Lung (tissue), 12 donors: Measurements from ENCODE around the gene TANC1. TPM values are rescaled to one million over a fixed set of nuclear protein-coding genes. Genes with fewer than 3 reads are reported as not detected.
A peak's percentile ranks its signal among the peaks of the same experiment; 100 is the strongest.
"Not testable (repeated sequence)": the region's sequence is repeated elsewhere in the genome, so short reads cannot be mapped to it uniquely, and the experiment has no call there.

Experiments used
- ATAC-seq: fragments of 200-7000 bp; cut with Tn5 transposase; one replicate; pipeline ENCODE4 v1.9.1; 2020; ENCODE audit warnings: moderate number of reproducible peaks; ENCODE audit not compliant: insufficient read depth, low FRiP score
- DNase-seq, 3 donors: peaks; one replicate each; pipeline ENCODE4 v3.0.0-alpha.2; 2013 to 2017
- H3K27ac ChIP-seq, 2 donors: one replicate each; pipeline ENCODE4 v1.5.1; 2013; ENCODE audit warnings: mild to moderate bottlenecking in 2 of 2, moderate library complexity in 2 of 2, control low read depth in 1 of 2, inconsistent platforms in 1 of 2, low read depth in 1 of 2, low read length in 1 of 2
- H3K27me3 ChIP-seq, 3 donors: one replicate each; pipeline ENCODE4 v1.5.1; 2013; ENCODE audit warnings: low read length in 2 of 3; ENCODE audit not compliant: control insufficient read depth in 3 of 3, insufficient read depth in 3 of 3
- H3K36me3 ChIP-seq, 4 donors: one replicate each; pipeline ENCODE4 v1.5.1; 2013; ENCODE audit warnings: low read length in 4 of 4, mild to moderate bottlenecking in 1 of 4, moderate library complexity in 1 of 4; ENCODE audit not compliant: control insufficient read depth in 4 of 4, insufficient read depth in 4 of 4
- H3K4me1 ChIP-seq, 5 donors: one replicate each; pipeline ENCODE4 v1.5.1; 2013; ENCODE audit warnings: low read length in 5 of 5, mild to moderate bottlenecking in 2 of 5, moderate library complexity in 1 of 5; ENCODE audit not compliant: control insufficient read depth in 5 of 5, insufficient read depth in 5 of 5
- H3K4me3 ChIP-seq: one replicate; pipeline ENCODE4 v1.5.1; 2013; ENCODE audit warnings: mild to moderate bottlenecking, control low read depth, moderate library complexity
- H3K9ac ChIP-seq, 2 donors: one replicate each; pipeline ENCODE4 v1.5.1; 2013; ENCODE audit warnings: low read length in 2 of 2, control low read depth in 1 of 2; ENCODE audit not compliant: insufficient read depth in 1 of 2
- H3K9me3 ChIP-seq, 4 donors: one replicate each; pipeline ENCODE4 v1.5.1; 2013; ENCODE audit warnings: low read length in 3 of 4, mild to moderate bottlenecking in 1 of 4, moderate library complexity in 1 of 4; ENCODE audit not compliant: control insufficient read depth in 4 of 4, insufficient read depth in 3 of 4
- WGBS, 2 donors: extraction: QIAGEN DNeasy Blood & Tissue Kit; methylation state at CpG; one replicate each; pipeline ENCODE4 v1.1.7; 2013; 5-methylcytosine and 5-hydroxymethylcytosine counted together
- polyA plus RNA-seq, 2 donors: library from polyadenylated mRNA; stranded (reverse); fragments of 200-250 nt; gene quantifications; one replicate each; pipeline ENCODE4 v1.2.1, GENCODE V29; 2013
- total RNA-seq, 2 donors: library from RNA; depleted of rRNA in 1 of 2; stranded (reverse); fragments of >200 nt in 1 of 2; gene quantifications; one replicate each; pipeline ENCODE4 v1.2.1, GENCODE V29; 2014 to 2021
- TF ChIP-seq, protein P1 (sequence below): IDR thresholded peaks from 2 replicates; pipeline ENCODE4 v1.5.1; 2012; ENCODE audit warnings: mild to moderate bottlenecking; ENCODE audit errors: control extremely low read depth, extremely low read depth
- donor health status: control.
- donor health status: control.
- donor health status: Bipolar disorder and iron deficiency.
- donor health status: healthy.
- donor health status: DM: yes; HTN: yes; CAD: no.

Gene TANC1
- total and polyA plus RNA-seq, 4 donors = 14.3 to 99.5 (median 37.3) TPM

DNA sequence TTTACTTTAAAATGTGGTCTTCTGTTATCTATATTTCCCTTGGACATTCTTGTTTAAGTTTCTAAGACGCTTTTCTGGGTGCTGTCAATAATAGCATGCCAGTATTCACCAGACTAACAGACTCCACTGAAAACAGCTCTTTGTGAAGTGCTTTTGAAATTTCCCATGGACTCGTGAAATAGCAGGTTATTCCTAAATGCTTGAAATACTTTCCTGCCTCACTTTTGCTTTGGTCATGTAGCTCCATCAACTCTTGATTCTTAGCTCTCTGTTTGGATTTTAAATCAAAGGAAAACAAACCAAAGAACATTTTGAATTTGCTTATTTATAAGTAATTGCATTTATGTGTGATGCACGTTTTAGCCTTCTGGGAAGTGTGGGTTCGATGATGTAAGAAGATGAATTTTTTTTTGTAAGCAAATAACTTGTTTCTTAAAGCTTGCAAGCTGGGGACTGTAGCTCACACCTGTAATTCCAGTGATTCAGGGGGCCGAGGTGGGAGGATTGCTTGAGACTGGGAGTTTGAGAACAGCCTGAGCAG lies 170.3 kb downstream of the TANC1 start:
- Histone ChIP-seq H3K27ac (peak overlapping the region in 1 of 2 donors; percentile 86), H3K9ac (no peak overlapping the region), H3K4me1 (peaks cover 10 to 53% (median 36%) of the 10 kb centered on the region in 5 donors), H3K4me3 (no peak overlapping the region), H3K36me3 (no peaks in the 10 kb centered on the region), H3K27me3 (no peaks in the 10 kb centered on the region), H3K9me3 (no peaks in the 10 kb centered on the region)
- WGBS, 2 donors = 61 to 72% methylated on average over 5 of the region's 5 CpGs
- ATAC-seq (no peak), DNase-seq (no peak)
- TF ChIP-seq, protein P1, sequence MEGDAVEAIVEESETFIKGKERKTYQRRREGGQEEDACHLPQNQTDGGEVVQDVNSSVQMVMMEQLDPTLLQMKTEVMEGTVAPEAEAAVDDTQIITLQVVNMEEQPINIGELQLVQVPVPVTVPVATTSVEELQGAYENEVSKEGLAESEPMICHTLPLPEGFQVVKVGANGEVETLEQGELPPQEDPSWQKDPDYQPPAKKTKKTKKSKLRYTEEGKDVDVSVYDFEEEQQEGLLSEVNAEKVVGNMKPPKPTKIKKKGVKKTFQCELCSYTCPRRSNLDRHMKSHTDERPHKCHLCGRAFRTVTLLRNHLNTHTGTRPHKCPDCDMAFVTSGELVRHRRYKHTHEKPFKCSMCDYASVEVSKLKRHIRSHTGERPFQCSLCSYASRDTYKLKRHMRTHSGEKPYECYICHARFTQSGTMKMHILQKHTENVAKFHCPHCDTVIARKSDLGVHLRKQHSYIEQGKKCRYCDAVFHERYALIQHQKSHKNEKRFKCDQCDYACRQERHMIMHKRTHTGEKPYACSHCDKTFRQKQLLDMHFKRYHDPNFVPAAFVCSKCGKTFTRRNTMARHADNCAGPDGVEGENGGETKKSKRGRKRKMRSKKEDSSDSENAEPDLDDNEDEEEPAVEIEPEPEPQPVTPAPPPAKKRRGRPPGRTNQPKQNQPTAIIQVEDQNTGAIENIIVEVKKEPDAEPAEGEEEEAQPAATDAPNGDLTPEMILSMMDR = no peak

DNA sequence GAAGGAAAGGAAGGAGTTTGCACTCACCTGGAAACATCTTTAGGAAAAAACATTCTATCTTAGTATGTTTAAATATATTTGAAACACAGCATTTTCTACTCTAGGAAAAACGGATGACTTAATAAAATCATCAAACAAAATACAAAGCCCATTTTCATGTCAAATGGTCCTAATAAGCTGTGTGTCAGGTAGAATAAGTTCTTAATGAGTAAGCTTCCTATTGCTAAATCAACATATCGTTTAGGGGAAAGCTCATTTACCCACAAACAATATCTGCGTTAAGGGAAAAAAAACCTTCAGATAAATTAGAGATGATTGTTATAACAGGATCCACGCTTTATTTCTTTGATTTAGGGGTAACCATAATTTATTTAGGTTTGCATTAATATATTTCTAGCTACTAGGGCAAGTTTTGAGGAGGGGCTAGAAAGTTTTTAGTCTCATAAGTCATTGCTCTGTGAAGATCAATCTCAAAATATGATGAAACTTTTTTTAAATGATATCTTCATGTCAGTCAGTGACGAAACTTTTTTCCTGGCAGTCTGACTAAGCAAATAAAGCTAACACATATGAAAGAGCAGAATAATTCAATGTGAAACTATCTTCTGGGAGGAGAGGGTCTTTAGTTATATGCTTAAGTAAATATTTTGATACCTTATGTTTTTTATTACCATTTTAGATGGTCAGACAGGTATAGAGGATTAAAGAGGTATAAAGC lies 170.9 kb downstream of the TANC1 start:
- no peak for ATAC-seq
- peaks cover 10 to 53% (median 36%) of the 10 kb centered on the region in 5 donors for H3K4me1 ChIP-seq
- TF ChIP-seq, protein P1 = no peak

DNA sequence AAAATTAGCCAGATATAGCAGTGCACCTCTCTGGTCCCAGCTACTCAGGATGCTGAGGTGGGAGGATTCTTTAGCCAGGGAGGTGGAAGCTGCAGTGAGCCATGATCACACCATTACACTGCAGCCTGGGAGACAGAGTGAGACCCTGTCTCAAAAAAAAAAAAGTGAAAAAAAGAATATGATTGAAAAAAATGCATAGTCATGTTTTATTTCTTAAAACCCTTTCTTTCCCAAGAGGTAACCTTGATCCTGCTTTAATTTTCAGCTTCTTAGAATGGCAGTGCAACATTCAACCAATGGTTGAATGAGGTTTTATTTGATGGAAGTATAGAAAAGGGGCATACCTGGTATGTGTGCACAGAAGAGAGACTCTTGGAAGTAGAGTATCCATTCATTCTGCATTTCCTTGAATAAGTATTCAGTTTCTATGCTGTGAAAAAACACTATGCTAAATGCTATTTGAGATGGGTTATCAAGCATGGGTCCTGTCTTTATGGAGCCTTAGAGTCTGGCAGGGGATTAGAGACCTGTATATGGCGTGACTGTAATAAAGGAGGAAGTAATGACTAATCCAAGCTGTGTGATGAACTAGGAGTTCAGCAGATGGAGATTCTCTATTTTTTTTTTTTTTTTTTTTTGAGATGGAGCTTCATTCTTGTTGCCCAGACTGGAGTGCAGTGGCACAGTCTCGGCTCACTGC lies 171.8 kb downstream of the TANC1 start:
- ATAC-seq = no peak
- Histone ChIP-seq H3K4me3 (no peak overlapping the region), H3K27ac (peak overlapping the region; percentile 35 to 55), H3K36me3 (no peaks in the 10 kb centered on the region), H3K9me3 (no peaks in the 10 kb centered on the region), H3K9ac (no peak overlapping the region), H3K4me1 (peaks cover 11 to 54% (median 33%) of the 10 kb centered on the region in 5 donors), H3K27me3 (no peaks in the 10 kb centered on the region)
- DNase-seq = no peak
- WGBS, 2 donors = 65 to 68% methylated on average over 2 of the region's 2 CpGs
- TF ChIP-seq, protein P1 = no peak

More for the DNA sequence above, 170.9 kb downstream of the TANC1 start:
- 61 to 63% methylated on average over 5 of the region's 5 CpGs for WGBS, 2 donors
- Histone ChIP-seq H3K27ac (peak overlapping the region; percentile 55 to 86), H3K27me3 (no peaks in the 10 kb centered on the region), H3K4me3 (no peak overlapping the region), H3K9me3 (no peaks in the 10 kb centered on the region), H3K9ac (no peak overlapping the region), H3K36me3 (no peaks in the 10 kb centered on the region)
- no peak for DNase-seq

DNA sequence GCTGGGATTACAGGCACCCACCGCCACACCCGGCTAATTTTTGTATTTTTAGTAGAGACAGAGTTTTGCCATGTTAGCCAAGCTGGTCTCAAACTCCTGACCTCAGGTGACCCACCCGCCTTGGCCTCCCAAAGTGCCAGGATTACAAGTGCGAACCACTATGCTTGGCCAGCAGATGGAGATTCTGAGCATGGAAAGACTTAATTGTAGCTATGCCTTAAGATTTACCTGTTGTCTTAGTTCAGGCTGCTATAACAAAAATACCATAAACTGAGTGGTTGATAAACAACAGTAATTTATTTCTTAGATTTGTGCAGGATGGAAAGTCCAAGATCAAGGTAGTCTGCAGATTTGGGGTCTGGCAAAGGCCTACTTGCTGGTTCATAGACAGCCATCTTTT lies 172.4 kb downstream of the TANC1 start:
- not testable (repeated sequence) for ATAC-seq, H3K9ac ChIP-seq, H3K9me3 ChIP-seq, H3K4me3 ChIP-seq, H3K27me3 ChIP-seq, H3K27ac ChIP-seq, DNase-seq, H3K36me3 ChIP-seq
- WGBS, 2 donors = 97 to 98% methylated on average over 4 of the region's 4 CpGs
- H3K4me1 ChIP-seq = peaks cover 13 to 55% (median 27%) of the 10 kb centered on the region in 5 donors
